Measurements from ENCODE around the gene F2RL1. TPM values are rescaled to one million over a fixed set of nuclear protein-coding genes. Genes with fewer than 3 reads are reported as not detected.

Gene F2RL1
- polyA plus RNA-seq, 1 donor (not counting 4 experiments of a cell fraction or from before 2014, with no cell fraction given), result 182 TPM

DNA sequence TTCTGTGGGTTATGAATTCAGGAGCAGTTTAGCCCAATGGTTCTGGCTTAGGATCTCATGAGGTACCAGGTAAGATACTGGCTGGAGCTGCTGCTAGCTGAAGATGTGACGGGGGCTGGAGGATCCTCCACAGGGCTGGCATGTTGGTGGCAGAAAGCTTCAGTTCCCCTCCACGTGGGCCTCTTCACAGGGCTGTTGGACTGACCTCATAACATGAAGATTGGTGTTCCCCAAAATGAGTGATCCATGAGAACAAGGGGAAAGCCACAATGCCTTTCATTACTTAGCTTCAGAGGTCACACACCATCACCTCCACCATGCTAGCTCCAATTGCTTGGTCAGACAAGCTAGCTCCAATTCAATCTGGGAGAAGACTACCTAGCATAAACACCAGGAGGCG lies 22.5 kb downstream of the F2RL1 start:
- peaks cover 0 to 8% of the 10 kb centered on the region in 2 experiments for H3K36me3 ChIP-seq (ENCODE audit: control insufficient read depth in 2 of 2, extremely low read depth in 1 of 2, insufficient read depth in 2 of 2, low read length in 2 of 2)
- H3K27me3 ChIP-seq (ENCODE audit: control insufficient read depth, extremely low read depth, insufficient read depth, low read length), result no peaks in the 10 kb centered on the region
- no peaks in the 10 kb centered on the region for H4K20me1 ChIP-seq (ENCODE audit: control insufficient read depth, extremely low read depth, insufficient read depth, low read length)
- no peak for TF ChIP-seq EZH2 (IDR thresholded peaks at IDR 0.05; ENCODE audit: low read length)
- TF ChIP-seq, protein P1, sequence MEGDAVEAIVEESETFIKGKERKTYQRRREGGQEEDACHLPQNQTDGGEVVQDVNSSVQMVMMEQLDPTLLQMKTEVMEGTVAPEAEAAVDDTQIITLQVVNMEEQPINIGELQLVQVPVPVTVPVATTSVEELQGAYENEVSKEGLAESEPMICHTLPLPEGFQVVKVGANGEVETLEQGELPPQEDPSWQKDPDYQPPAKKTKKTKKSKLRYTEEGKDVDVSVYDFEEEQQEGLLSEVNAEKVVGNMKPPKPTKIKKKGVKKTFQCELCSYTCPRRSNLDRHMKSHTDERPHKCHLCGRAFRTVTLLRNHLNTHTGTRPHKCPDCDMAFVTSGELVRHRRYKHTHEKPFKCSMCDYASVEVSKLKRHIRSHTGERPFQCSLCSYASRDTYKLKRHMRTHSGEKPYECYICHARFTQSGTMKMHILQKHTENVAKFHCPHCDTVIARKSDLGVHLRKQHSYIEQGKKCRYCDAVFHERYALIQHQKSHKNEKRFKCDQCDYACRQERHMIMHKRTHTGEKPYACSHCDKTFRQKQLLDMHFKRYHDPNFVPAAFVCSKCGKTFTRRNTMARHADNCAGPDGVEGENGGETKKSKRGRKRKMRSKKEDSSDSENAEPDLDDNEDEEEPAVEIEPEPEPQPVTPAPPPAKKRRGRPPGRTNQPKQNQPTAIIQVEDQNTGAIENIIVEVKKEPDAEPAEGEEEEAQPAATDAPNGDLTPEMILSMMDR (optimal IDR thresholded peaks at IDR 0.05 in 1 of 3, IDR thresholded peaks at IDR 0.05 in 1 of 3, conservative IDR thresholded peaks at IDR 0.05 in 1 of 3; ENCODE audit: extremely low read depth in 1 of 3, insufficient read depth in 2 of 3, low read length in 3 of 3), result no peak
- dilution Hi-C loops (cut with MboI; ENCODE audit: extremely low pct_ligation_motif_present, low sequenced_read_pairs), result no loop called here
- H3K4me1 ChIP-seq (ENCODE audit: control insufficient read depth, extremely low read depth, insufficient read depth, low read length), result peaks cover 14% of the 10 kb centered on the region
- FAIRE-seq (no peak), DNase-seq (ENCODE audit: low read depth, low spot score) (no peak)
- H3K9me1 ChIP-seq (ENCODE audit: control insufficient read depth, extremely low read depth, insufficient read depth, low read length), result no peaks in the 10 kb centered on the region
- no peak overlapping the region for H3K4me2 ChIP-seq (ENCODE audit: control insufficient read depth, extremely low read depth, insufficient read depth, low read depth, low read length)
- H3K27ac ChIP-seq (ENCODE audit: control insufficient read depth, insufficient read depth, low read length), result no peak overlapping the region
- no peak overlapping the region for H3K4me3 ChIP-seq (ENCODE audit: control insufficient read depth in 2 of 3, extremely low read depth in 1 of 3, insufficient read depth in 2 of 3, low read depth in 1 of 3, low read length in 3 of 3)
- no peak overlapping the region for H2AFZ ChIP-seq (ENCODE audit: control insufficient read depth, low read length)
- no peaks in the 10 kb centered on the region for H3K79me2 ChIP-seq (ENCODE audit: control insufficient read depth, insufficient read depth, low read length)
- no peaks in the 10 kb centered on the region for H3K9me3 ChIP-seq (ENCODE audit: control insufficient read depth, low read depth, low read length)
- no peak overlapping the region for H3K9ac ChIP-seq (ENCODE audit: control insufficient read depth, extremely low read depth, insufficient read depth, low read length)

DNA sequence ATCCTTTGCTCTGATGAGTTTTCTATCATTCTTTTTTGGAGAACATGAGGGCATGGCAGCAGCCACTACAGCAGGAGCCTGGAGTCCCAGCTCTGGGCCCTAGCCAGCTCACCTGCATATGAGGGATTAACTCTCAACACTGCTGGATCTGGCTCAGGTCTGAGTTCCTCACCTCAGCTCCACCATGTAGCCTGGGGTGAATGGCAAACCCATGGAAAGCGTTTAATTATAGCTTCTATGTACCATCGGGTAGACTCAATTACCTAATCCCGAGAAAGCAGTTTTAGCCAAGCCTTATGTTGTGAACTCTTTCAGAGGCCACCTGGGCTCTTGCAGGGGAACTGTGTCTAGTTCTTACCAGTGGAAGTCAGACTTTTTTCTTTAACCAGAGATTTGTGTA lies 27.1 kb downstream of the F2RL1 start:
- no peak overlapping the region for H3K4me3 ChIP-seq (ENCODE audit: control insufficient read depth in 2 of 3, extremely low read depth in 1 of 3, insufficient read depth in 2 of 3, low read depth in 1 of 3, low read length in 3 of 3)
- H3K4me2 ChIP-seq (ENCODE audit: control insufficient read depth, extremely low read depth, insufficient read depth, low read depth, low read length), result no peak overlapping the region
- no peaks in the 10 kb centered on the region for H3K79me2 ChIP-seq (ENCODE audit: control insufficient read depth, insufficient read depth, low read length)
- H3K4me1 ChIP-seq (ENCODE audit: control insufficient read depth, extremely low read depth, insufficient read depth, low read length), result no peaks in the 10 kb centered on the region
- H3K9me3 ChIP-seq (ENCODE audit: control insufficient read depth, low read depth, low read length), result no peaks in the 10 kb centered on the region
- H2AFZ ChIP-seq (ENCODE audit: control insufficient read depth, low read length), result no peak overlapping the region
- DNase-seq (ENCODE audit: low read depth, low spot score), result no peak
- no peak overlapping the region for H3K27ac ChIP-seq (ENCODE audit: control insufficient read depth, insufficient read depth, low read length)
- no peak for FAIRE-seq
- no peak for TF ChIP-seq EZH2 (IDR thresholded peaks at IDR 0.05; ENCODE audit: low read length)
- TF ChIP-seq, protein P1 (optimal IDR thresholded peaks at IDR 0.05 in 1 of 3, IDR thresholded peaks at IDR 0.05 in 1 of 3, conservative IDR thresholded peaks at IDR 0.05 in 1 of 3; ENCODE audit: extremely low read depth in 1 of 3, insufficient read depth in 2 of 3, low read length in 3 of 3), result no peak
- H3K9me1 ChIP-seq (ENCODE audit: control insufficient read depth, extremely low read depth, insufficient read depth, low read length), result no peaks in the 10 kb centered on the region
- no peaks in the 10 kb centered on the region for H4K20me1 ChIP-seq (ENCODE audit: control insufficient read depth, extremely low read depth, insufficient read depth, low read length)
- dilution Hi-C loops (cut with MboI; ENCODE audit: extremely low pct_ligation_motif_present, low sequenced_read_pairs), result no loop called here
- H3K27me3 ChIP-seq (ENCODE audit: control insufficient read depth, extremely low read depth, insufficient read depth, low read length), result no peaks in the 10 kb centered on the region
- H3K36me3 ChIP-seq (ENCODE audit: control insufficient read depth in 2 of 2, extremely low read depth in 1 of 2, insufficient read depth in 2 of 2, low read length in 2 of 2), result no peaks in the 10 kb centered on the region
- H3K9ac ChIP-seq (ENCODE audit: control insufficient read depth, extremely low read depth, insufficient read depth, low read length), result no peak overlapping the region
